ENCODE data around the gene CACNA1S. TPM values are rescaled to one million over a fixed set of nuclear protein-coding genes. Genes with fewer than 3 reads are reported as not detected.

The CACNA1S gene
- polyA plus RNA-seq, 12 donors = 15.2 to 77.2 (median 49.8) TPM; not detected in 1

- DNase-seq = no peak
Measured at GRCh38 chr1:201141418-201141817, 29.2 kb upstream of the CACNA1S start.

- DNase-seq = no peak
Measured at GRCh38 chr1:201140941-201141260, 28.7 kb upstream of the CACNA1S start.

GRCh38 chr1:201140235-201140940 is 28.2 kb upstream of the CACNA1S start:
- DNase-seq = no peak

GRCh38 chr1:201139756-201140155 is 27.5 kb upstream of the CACNA1S start:
- no peak for DNase-seq

GRCh38 chr1:201139306-201139705 is 27.1 kb upstream of the CACNA1S start:
- DNase-seq = no peak

- DNase-seq = no peak
Measured at GRCh38 chr1:201138311-201138840, 26.1 kb upstream of the CACNA1S start.

GRCh38 chr1:201137579-201138310 is 25.5 kb upstream of the CACNA1S start:
- DNase-seq = no peak

GRCh38 chr1:201137024-201137392 is 24.8 kb upstream of the CACNA1S start:
- DNase-seq = no peak

GRCh38 chr1:201136355-201137023 is 24.3 kb upstream of the CACNA1S start:
- DNase-seq = no peak

- no peak for DNase-seq
Measured at GRCh38 chr1:201134405-201134804, 22.2 kb upstream of the CACNA1S start.

- no peak for DNase-seq
Measured at GRCh38 chr1:201131398-201131797, 19.2 kb upstream of the CACNA1S start.

GRCh38 chr1:201128962-201129361 is 16.7 kb upstream of the CACNA1S start:
- DNase-seq = no peak

GRCh38 chr1:201128476-201128875 is 16.2 kb upstream of the CACNA1S start:
- no peak for DNase-seq

GRCh38 chr1:201127755-201128455 is 15.7 kb upstream of the CACNA1S start:
- DNase-seq = no peak

GRCh38 chr1:201126832-201127754 is 14.9 kb upstream of the CACNA1S start, which contains the start of gene ASCL5:
TSS of gene ASCL5 (minus strand) at chr1:201127184. CDS start at chr1:201115372, 11,812 bp downstream.
- DNase-seq = no peak

- no peak for DNase-seq
Measured at GRCh38 chr1:201126463-201126831, 14.2 kb upstream of the CACNA1S start.

- no peak for DNase-seq
Measured at GRCh38 chr1:201125800-201126199, 13.6 kb upstream of the CACNA1S start.

GRCh38 chr1:201125019-201125418 is 12.8 kb upstream of the CACNA1S start:
- DNase-seq = no peak

- no peak for DNase-seq
Measured at GRCh38 chr1:201123866-201124265, 11.6 kb upstream of the CACNA1S start.

- DNase-seq = no peak
Measured at GRCh38 chr1:201122321-201122957, 10.2 kb upstream of the CACNA1S start.
